Measurements from ENCODE around the gene C1orf115. TPM values are rescaled to one million over a fixed set of nuclear protein-coding genes. Genes with fewer than 3 reads are reported as not detected.

The C1orf115 gene
- total and polyA plus RNA-seq, 7 experiments from 2014 or later: 0.17 to 3.2 (median 1.8) TPM

GRCh38 chr1:220669005-220669404 lies 21.2 kb upstream of the C1orf115 start:
- Mint-ChIP-seq H3K27ac (no peak overlapping the region), H3K36me3 (no peaks in the 10 kb centered on the region), H3K9me3 (peaks cover 0 to 22% (median 4%) of the 10 kb centered on the region in 11 donors), H3K4me3 (no peak overlapping the region), H3K4me1 (no peaks in the 10 kb centered on the region), H3K27me3 (peaks cover 12 to 27% (median 20%) of the 10 kb centered on the region in 5 donors)
- Histone ChIP-seq H3K4me3 (ENCODE audit: low read length) (no peak overlapping the region), H3K36me3 (ENCODE audit: control insufficient read depth in 2 of 3, insufficient read depth in 3 of 3, low read length in 3 of 3) (no peaks in the 10 kb centered on the region), H3K9me3 (ENCODE audit: control insufficient read depth in 2 of 3, low read length in 3 of 3) (no peaks in the 10 kb centered on the region), H3K27me3 (ENCODE audit: control insufficient read depth in 2 of 2, insufficient read depth in 2 of 2, low read length in 2 of 2) (no peaks in the 10 kb centered on the region), H3K4me1 (ENCODE audit: control insufficient read depth in 2 of 2, insufficient read depth in 2 of 2, low read length in 2 of 2) (no peaks in the 10 kb centered on the region), H3K27ac (ENCODE audit: low read depth, low read length) (no peak overlapping the region)
- POLR2A ChIA-PET: no interaction called here
- DNase-seq (no peak), ATAC-seq (no peak)
- CTCF ChIA-PET: interaction anchor here (1.4 kb wide), 1 partner anchor 64 kb away, joined by 4 read pairs; no protein-coding TSS in a partner anchor
- intact Hi-C loops (cut with micrococcal nuclease): no loop called here

DNA sequence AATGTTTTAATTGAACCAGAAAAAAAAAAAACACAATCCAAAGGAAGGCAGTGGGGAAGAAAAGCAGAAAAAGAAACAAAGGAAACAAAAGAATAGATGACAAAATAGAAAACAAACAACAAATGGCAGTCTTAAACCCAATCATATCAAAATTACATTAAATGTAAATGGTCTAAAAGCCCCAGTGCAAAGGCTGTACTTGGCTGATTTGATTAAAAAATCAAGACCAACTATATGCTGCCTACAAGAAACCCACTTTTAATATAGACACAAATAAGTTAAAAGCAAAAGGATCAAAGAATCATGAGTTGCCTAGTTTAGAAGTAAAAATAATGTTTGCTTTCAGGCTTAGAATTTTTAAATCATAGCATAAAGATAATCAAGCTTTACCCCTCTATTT lies 19.8 kb upstream of the C1orf115 start:
- H3K27ac ChIP-seq (ENCODE audit: low read depth, low read length): no peak overlapping the region

DNA sequence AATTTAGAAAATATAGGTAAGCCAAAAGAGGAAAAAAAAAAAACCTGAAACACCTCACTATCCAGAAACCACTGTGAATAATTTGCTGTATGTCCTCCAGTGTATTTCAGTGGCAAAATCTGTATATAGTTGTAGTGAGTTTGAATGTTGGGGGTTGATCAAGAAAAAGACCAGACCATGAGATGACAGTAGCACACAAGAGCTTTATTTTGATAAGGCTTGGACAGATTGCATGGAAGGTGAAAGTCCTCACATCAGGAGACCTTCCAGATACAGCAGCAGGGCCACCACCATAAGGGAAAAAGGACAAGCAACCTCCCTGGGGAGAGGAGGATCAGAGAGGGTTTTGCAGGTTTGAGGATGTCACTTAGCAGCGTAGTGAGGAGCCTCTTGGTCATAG lies 16.2 kb upstream of the C1orf115 start:
- no peaks in the 10 kb centered on the region for H3K9me3 ChIP-seq (ENCODE audit: control insufficient read depth in 2 of 3, low read length in 3 of 3)
- no peak overlapping the region for H3K27ac ChIP-seq (ENCODE audit: low read depth, low read length)
- H3K27me3 Mint-ChIP-seq: peaks cover 7 to 14% (median 10%) of the 10 kb centered on the region in 5 donors
- ChIA-PET CTCF (no interaction called here), POLR2A (no interaction called here)
- intact Hi-C loops (cut with micrococcal nuclease): no loop called here
- H3K36me3 Mint-ChIP-seq: no peaks in the 10 kb centered on the region
- peaks cover 0 to 4% (median 0%) of the 10 kb centered on the region in 7 donors for H3K4me1 Mint-ChIP-seq
- H3K27me3 ChIP-seq (ENCODE audit: control insufficient read depth in 2 of 2, insufficient read depth in 2 of 2, low read length in 2 of 2): no peaks in the 10 kb centered on the region
- H3K4me3 ChIP-seq (ENCODE audit: low read length): no peak overlapping the region
- H3K4me1 ChIP-seq (ENCODE audit: control insufficient read depth in 2 of 2, insufficient read depth in 2 of 2, low read length in 2 of 2): no peaks in the 10 kb centered on the region
- DNase-seq: no peak
- H3K4me3 Mint-ChIP-seq: no peak overlapping the region
- H3K36me3 ChIP-seq (ENCODE audit: control insufficient read depth in 2 of 3, insufficient read depth in 3 of 3, low read length in 3 of 3): no peaks in the 10 kb centered on the region
- no peak for ATAC-seq
- peaks cover 0 to 16% (median 3%) of the 10 kb centered on the region in 11 donors for H3K9me3 Mint-ChIP-seq
- H3K27ac Mint-ChIP-seq: no peak overlapping the region

More for the DNA sequence above, 19.8 kb upstream of the C1orf115 start:
- Histone ChIP-seq H3K4me1 (ENCODE audit: control insufficient read depth in 2 of 2, insufficient read depth in 2 of 2, low read length in 2 of 2) (no peaks in the 10 kb centered on the region), H3K4me3 (ENCODE audit: low read length) (no peak overlapping the region), H3K27me3 (ENCODE audit: control insufficient read depth in 2 of 2, insufficient read depth in 2 of 2, low read length in 2 of 2) (no peaks in the 10 kb centered on the region), H3K9me3 (ENCODE audit: control insufficient read depth in 2 of 3, low read length in 3 of 3) (no peaks in the 10 kb centered on the region), H3K36me3 (ENCODE audit: control insufficient read depth in 2 of 3, insufficient read depth in 3 of 3, low read length in 3 of 3) (no peaks in the 10 kb centered on the region)
- no peaks in the 10 kb centered on the region for H3K36me3 Mint-ChIP-seq
- no peak overlapping the region for H3K27ac Mint-ChIP-seq
- no peak overlapping the region for H3K4me3 Mint-ChIP-seq
- CTCF ChIA-PET: no interaction called here
- H3K4me1 Mint-ChIP-seq: no peaks in the 10 kb centered on the region
- H3K27me3 Mint-ChIP-seq: peaks cover 12 to 19% (median 16%) of the 10 kb centered on the region in 5 donors
- DNase-seq (no peak), ATAC-seq (no peak)
- POLR2A ChIA-PET: no interaction called here
- intact Hi-C loops (cut with micrococcal nuclease): no loop called here
- H3K9me3 Mint-ChIP-seq: peaks cover 0 to 22% (median 4%) of the 10 kb centered on the region in 11 donors

DNA sequence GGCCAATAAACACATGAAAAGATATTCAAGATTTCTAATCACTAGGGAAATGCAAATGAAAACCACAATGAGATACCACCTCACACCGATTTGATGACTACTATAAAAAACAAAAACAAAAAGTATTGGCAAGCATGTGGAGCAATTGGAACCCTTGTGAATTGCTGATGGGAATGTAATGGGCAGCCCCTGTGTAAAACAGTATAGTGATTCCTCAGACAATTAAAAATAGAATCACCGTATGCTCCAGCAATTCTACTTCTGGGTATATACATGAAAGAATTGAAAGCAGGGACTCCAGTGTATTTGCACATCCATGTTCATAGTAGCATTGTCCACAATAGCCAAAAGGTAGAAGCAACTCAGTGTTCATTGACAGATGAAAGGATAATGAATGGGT lies 12.9 kb upstream of the C1orf115 start:
- Histone ChIP-seq H3K4me3 (ENCODE audit: low read length) (no peak overlapping the region), H3K27ac (ENCODE audit: low read depth, low read length) (no peak overlapping the region), H3K27me3 (ENCODE audit: control insufficient read depth in 2 of 2, insufficient read depth in 2 of 2, low read length in 2 of 2) (no peaks in the 10 kb centered on the region), H3K36me3 (ENCODE audit: control insufficient read depth in 2 of 3, insufficient read depth in 3 of 3, low read length in 3 of 3) (no peaks in the 10 kb centered on the region), H3K9me3 (ENCODE audit: control insufficient read depth in 2 of 3, low read length in 3 of 3) (no peaks in the 10 kb centered on the region), H3K4me1 (ENCODE audit: control insufficient read depth in 2 of 2, insufficient read depth in 2 of 2, low read length in 2 of 2) (peaks cover 0 to 3% of the 10 kb centered on the region in 2 donors)
- intact Hi-C loops (cut with micrococcal nuclease): no loop called here
- no peak overlapping the region for H3K4me3 Mint-ChIP-seq
- no peak for DNase-seq
- no peak overlapping the region for H3K27ac Mint-ChIP-seq
- POLR2A ChIA-PET: no interaction called here
- CTCF ChIA-PET: no interaction called here
- no peak for ATAC-seq
- H3K27me3 Mint-ChIP-seq: peaks cover 7 to 11% (median 9%) of the 10 kb centered on the region in 5 donors
- peaks cover 0 to 5% (median 2%) of the 10 kb centered on the region in 7 donors for H3K4me1 Mint-ChIP-seq
- no peaks in the 10 kb centered on the region for H3K36me3 Mint-ChIP-seq
- peaks cover 0 to 1% (median 0%) of the 10 kb centered on the region in 11 donors for H3K9me3 Mint-ChIP-seq

GRCh38 chr1:220680085-220680687 lies 10.0 kb upstream of the C1orf115 start:
- intact Hi-C loops (cut with micrococcal nuclease): loop anchor here (1.0 kb wide), 2 partner anchors 53 to 96 kb away; no protein-coding TSS in a partner anchor
- Mint-ChIP-seq H3K36me3 (no peaks in the 10 kb centered on the region), H3K4me3 (no peak overlapping the region), H3K27me3 (peaks cover 0 to 6% (median 1%) of the 10 kb centered on the region in 5 donors), H3K9me3 (peaks cover 0 to 1% (median 0%) of the 10 kb centered on the region in 11 donors), H3K27ac (no peak overlapping the region), H3K4me1 (peaks cover 0 to 5% (median 2%) of the 10 kb centered on the region in 7 donors)
- H3K4me1 ChIP-seq (ENCODE audit: control insufficient read depth in 2 of 2, insufficient read depth in 2 of 2, low read length in 2 of 2): peaks cover 0 to 3% of the 10 kb centered on the region in 2 donors
- H3K27ac ChIP-seq (ENCODE audit: low read depth, low read length): no peak overlapping the region
- CTCF ChIA-PET: interaction anchor here (2.6 kb wide), 1 partner anchor 53 kb away, joined by 9 read pairs; no protein-coding TSS in a partner anchor
- no peak overlapping the region for H3K4me3 ChIP-seq (ENCODE audit: low read length)
- H3K9me3 ChIP-seq (ENCODE audit: control insufficient read depth in 2 of 3, low read length in 3 of 3): no peaks in the 10 kb centered on the region
- peak in 4 of 9 donors; percentile 16 to 32 (median 26) for DNase-seq
- peak; percentile 81 for ATAC-seq
- H3K36me3 ChIP-seq (ENCODE audit: control insufficient read depth in 2 of 3, insufficient read depth in 3 of 3, low read length in 3 of 3): no peaks in the 10 kb centered on the region
- no peaks in the 10 kb centered on the region for H3K27me3 ChIP-seq (ENCODE audit: control insufficient read depth in 2 of 2, insufficient read depth in 2 of 2, low read length in 2 of 2)
- POLR2A ChIA-PET: no interaction called here

DNA sequence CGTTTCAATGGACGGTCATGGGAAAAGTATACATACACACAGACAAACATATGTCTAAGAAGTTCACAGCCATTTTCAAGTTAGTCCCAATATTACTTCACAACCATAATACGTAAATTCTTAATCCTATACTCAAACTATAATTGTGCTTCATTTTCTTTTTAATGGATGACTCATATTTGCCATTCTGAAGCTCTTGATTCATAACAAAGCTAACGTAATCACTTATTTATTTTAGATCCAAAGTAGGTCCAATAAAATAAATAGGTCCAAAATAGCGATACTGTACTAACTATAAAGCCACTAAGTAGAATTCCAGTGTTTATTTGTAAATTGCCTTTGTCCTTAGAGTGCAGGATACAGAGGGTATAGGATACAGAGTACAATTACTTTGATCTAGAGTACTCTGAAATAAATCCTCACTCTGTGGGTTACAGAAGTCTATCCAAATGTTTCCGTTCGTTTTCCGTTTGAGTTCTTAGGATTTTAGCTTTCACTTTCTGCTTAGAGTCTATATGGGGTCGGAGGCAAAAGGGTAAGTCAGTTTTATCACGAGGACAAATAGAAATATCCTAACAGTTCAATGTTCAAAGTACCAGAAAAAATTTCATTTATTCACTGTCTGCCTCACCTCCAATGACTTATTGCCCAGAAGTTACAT lies 8.8 kb upstream of the C1orf115 start:
- Mint-ChIP-seq H3K9me3 (no peaks in the 10 kb centered on the region), H3K4me1 (peaks cover 0 to 5% (median 0%) of the 10 kb centered on the region in 7 donors), H3K36me3 (no peaks in the 10 kb centered on the region), H3K4me3 (no peak overlapping the region), H3K27ac (no peak overlapping the region), H3K27me3 (peaks cover 0 to 2% (median 0%) of the 10 kb centered on the region in 5 donors)
- ATAC-seq (no peak), DNase-seq (no peak)
- intact Hi-C loops (cut with micrococcal nuclease): no loop called here
- no peak overlapping the region for H3K4me3 ChIP-seq (ENCODE audit: low read length)
- CTCF ChIA-PET: interaction anchor here (0.9 to 1.7 kb wide), 2 partner anchors 52 to 104 kb away, joined by 5 to 11 read pairs; no protein-coding TSS in a partner anchor
- H3K36me3 ChIP-seq (ENCODE audit: control insufficient read depth in 2 of 3, insufficient read depth in 3 of 3, low read length in 3 of 3): no peaks in the 10 kb centered on the region
- POLR2A ChIA-PET: no interaction called here
- H3K27ac ChIP-seq (ENCODE audit: low read depth, low read length): no peak overlapping the region
- no peaks in the 10 kb centered on the region for H3K27me3 ChIP-seq (ENCODE audit: control insufficient read depth in 2 of 2, insufficient read depth in 2 of 2, low read length in 2 of 2)
- no peaks in the 10 kb centered on the region for H3K9me3 ChIP-seq (ENCODE audit: control insufficient read depth in 2 of 3, low read length in 3 of 3)
- H3K4me1 ChIP-seq (ENCODE audit: control insufficient read depth in 2 of 2, insufficient read depth in 2 of 2, low read length in 2 of 2): peaks cover 0 to 3% of the 10 kb centered on the region in 2 donors

Measured in naive thymus-derived CD4-positive, alpha-beta T cell (primary cell).